Measurements from ENCODE around the gene SPAG5.

GRCh38 chr17:28530926-28531325 lies 67.9 kb downstream of the SPAG5 start:
- TF ChIP-seq CTCF (IDR thresholded peaks at IDR 0.05; ENCODE audit: low read length) (no peak), EZH2 (optimal IDR thresholded peaks at IDR 0.05; ENCODE audit: low read depth, low read length) (no peak), EZH2phosphoT487 (IDR thresholded peaks at IDR 0.05; ENCODE audit: low read length) (no peak)
